GOT3 (cell line): ENCODE measurements around the gene FARP2.
A peak's percentile ranks its signal among the peaks of the same experiment; 100 is the strongest.
"Not testable (repeated sequence)": the region's sequence is repeated elsewhere in the genome, so short reads cannot be mapped to it uniquely, and the experiment has no call there.

ENCODE experiments used
- DNase-seq: peaks from one replicate; lab custom pipeline; 2025; ENCODE audit warnings: mixed read lengths; lab: John Stamatoyannopoulos, UW

FARP2 gene

DNA sequence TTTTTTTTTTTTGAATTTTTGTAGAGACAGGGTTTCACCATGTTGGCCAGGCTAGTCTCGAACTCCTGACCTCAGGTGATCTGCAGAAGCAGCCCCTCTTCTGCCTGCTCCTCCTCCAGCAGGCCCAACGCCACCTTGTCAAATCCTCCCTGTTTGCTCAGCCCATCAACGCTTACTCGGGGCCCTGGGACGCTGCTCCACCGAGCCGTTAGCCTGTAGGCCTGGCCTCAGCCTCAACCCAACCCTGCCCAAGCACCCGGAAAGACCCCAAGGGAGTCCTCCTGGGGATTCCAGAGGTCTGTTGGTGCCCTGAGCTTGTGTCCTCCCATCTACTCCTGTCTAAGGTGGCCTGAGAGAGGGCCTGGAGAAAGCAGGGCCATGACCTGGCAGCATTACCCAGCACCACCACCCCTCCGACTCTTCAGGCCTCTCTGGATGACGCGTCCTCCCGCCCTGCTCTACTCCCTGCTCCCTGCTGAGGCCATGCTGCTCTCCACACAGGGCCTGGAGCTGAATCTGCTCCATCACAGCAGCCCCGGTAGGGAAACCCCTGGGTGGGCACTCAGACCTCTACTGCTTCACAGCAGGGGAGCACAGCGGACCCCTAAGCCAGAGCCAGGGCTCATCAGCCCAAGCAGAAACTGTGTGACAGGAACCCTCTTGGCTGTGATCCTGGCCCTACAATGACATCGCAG lies 149.1 kb downstream of the FARP2 start:
- no peak for DNase-seq

DNA sequence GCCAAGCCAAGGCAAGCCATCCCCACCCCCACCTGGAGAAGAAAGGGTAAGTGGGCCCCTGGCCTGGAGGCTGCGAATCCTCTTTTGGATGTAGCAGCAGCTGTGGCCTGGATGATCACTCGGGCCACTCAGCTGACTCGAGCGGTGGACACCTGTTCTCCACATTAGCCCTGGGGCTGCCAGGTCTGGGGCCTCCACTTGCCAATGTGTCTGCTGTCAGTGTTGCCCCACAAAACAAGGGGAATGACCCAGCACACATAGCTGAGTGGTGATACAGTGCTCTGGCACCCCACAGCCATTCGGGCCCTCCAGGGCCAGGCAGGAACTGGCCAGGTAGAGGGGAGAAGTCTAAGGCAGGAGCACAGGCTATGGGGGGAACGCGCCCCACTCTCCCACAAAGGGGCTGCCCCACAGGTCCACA lies 149.7 kb downstream of the FARP2 start:
- no peak for DNase-seq

DNA sequence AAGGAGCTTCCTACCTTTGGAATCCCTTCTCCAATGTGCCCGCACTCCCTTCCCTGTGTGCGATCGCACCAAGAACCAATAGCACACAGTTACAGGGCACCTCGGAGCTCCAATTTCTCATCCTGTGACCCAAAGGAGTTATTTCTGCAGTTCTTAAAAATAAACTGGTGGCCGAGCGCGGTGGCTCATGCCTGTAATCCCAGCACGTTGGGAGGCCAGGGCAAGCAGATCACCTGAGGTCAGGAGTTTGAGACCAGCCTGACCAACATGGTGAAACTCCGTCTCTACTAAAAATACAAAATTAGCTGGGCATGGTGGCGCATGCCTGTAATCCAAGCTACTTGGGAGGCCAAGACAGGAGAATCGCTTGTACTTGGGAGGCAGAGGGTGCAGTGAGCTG lies 150.2 kb downstream of the FARP2 start:
- not testable (repeated sequence) for DNase-seq

DNA sequence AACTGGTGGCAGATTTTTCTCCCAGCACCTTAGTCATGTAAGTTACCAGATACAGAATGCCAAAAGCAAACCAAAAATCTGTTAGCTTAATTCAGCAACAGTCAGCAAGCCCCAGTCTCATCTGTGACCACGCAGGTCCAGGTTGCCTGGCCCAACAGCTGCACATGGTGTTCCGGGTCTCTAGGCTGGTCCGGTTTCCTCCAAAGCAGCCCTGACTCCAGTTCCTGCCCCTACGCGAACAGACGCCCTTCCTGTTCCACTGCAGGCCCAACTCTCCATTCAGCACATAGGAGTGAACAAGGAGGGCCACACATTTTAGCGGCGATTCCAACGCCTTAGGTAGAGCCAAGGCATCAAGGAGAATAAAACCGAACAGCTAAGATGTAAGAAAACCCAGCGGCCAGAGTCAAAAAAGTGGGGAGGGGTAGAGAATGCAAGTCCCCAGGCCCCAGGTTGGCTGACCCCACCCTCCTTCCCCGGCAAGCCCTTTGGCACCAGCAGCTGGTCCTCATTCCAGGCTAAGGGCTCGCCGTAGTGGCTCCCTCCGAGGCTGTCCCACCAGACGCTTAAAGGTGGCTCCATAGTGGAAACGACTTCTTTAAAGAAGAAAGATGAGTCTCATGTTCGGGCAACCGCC lies 150.8 kb downstream of the FARP2 start:
- DNase-seq: no peak

DNA sequence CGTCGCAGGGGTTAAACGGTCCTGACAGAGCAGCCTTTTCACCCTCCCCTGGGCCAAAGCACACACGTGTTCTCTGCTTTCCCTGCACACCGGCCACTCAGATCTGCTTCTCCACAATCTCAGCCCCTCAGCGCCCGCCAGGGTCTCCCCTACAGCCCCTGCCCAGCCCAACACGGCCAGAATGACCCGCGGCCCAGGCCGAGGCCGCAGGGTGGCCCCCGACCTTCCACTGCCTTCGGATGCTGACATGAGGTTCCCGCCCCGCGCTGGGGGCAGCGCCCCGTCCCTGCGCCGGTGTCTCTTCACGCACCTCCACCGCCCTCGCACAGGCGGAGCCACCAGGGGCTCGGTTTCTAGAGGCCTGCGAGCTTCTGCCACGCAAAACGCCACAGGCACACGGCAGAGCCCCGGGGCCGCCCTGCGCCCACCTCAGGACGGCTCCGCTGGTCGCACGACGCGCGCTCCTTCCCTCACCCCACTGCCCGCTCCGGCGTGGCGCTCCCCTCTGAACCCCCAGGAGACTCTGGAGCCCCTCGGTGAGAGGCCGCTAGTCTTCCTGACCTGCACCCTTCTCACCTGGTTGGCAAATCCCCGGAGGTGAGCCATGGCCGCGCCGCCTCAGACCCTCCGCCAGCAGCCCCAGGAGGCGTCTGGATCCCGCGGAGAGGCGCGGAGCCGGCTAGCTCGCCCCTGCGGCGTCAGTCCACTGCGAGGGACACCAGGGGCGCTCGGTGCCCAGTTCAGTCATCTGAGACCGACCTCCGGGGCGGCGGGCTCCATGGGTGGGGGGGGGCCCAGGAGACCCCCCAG lies 151.6 kb downstream of the FARP2 start:
- no peak for DNase-seq

DNA sequence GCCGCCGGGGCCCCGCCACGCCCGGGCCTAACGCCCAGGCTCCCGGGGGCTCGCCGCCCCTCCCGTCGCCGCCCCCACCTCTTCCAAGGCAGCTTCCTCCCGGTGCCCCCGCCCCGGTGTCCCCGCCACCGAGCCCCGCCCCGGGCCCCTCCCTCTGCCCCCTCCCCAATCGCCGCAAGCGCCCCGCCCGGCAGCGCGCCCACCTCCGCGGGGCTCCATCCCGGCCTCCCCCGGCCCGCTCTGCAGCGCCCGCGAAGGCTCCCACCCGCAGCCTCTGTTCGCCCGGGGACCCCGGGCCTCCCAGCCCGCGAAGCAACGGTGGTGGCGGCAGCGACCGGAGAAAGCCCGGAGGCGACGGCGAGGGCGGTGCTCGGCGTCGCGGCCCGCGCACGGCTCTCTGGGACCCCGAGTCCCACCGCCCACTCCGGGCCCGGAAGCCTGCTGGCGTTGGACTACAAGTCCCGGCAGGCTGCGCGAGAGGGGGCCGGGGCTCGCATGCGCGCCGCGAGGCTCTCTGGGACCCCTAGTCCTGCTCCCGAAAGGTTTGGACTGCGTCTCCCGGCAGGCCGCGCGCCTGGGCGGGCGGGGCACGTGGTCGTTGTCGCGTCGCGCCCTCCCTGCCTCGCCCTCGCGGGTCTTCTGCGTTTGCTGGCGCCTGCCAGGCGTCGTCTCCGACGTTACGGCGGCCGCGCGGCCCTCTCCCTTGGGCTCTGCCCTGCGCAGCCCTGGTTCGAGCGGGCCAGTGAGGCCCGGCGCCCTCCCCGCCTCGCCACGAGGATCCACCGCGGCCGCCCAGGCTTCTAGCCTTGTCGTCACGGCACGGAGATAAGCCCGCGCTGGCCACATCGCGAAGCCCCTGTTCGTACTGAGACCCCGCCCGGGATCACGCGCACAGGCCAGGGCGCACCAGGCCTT lies 152.4 kb downstream of the FARP2 start, which contains the start of gene STK25:
Gene STK25 (minus strand): TSS at position 345 of the 915 bp plus-strand sequence. CDS start 549 bp downstream, outside the sequence.
- DNase-seq: peak; percentile 84

DNA sequence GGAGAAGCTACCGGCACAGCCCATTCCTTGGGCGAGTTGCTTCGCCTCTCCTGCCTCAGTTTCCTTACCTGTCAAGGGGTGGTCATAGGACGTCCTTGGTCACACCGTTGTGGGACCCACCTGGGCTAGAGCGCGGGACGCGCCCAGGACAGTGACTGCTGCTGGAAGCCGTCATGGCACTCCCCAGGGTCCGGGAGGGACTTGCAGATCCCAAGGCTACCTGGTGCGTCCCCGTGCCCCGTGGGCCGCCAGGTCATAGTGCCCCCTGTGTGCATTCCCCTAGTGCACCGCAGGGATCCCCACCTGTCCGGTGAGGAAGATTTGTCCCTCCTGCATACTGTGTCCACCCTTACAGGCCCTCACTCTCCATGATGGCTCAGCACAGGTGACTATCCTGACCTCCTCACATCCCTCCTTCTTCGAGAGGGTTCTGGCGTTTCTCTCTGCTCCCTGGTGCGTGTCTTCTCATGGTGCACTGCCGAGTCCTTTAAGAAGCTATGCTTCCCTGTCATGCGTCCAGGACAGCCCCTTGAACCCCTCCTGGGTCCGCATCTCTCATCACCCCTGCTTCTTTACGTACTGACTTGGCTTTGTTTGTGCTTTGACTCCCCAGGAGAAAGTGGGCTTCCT lies 153.2 kb downstream of the FARP2 start:
- no peak for DNase-seq

DNA sequence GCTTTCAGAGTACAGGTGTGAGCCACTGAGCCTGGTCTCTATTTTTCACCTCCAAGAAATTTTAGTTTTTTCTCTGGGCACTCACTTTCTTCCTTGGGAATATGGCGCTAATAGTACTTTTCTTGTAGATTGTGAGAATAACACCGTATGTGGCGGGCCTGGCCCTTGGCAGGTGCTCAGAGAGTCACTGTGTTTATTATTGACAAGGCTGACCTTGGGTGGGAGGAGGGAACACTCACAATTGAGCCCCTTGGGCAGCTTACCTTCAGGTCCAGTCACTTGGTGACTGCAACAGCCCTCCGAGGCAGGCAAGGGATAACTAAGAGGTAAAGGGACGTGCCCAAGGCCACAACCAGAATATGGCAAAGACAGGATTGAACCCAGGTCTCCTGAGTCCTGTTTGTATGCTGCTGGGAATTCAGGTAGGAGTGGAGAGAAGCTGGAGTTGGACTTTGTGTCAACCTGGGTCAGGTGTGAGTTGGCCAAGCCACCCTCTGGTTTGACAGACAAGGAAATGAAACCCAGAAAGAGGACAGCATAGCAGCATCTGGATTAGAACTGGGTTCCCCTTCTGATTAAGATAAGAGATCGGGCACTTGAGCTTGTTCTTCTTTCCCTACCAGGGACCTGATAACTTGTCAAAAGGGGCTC lies 155.1 kb downstream of the FARP2 start:
- DNase-seq: no peak

DNA sequence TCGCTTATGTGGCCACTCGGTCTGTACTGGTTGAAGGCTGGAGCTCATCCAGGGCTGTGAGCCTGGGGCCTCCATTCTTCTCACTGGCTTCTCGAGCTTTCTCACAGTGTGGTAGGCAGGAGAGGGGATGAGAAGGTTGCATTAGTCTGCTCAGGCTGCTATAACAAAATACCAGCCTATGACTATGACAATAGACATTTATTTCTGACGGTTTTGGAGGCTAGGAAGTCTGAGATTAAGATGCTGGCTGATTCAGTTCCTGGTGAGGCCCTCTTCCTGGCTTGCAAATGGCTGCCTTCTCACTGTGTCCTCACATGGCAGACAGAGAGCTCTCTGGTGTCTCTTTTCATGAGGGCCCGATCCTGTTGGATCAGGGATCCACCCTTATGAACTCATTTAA lies 158.5 kb downstream of the FARP2 start:
- DNase-seq: no peak

DNA sequence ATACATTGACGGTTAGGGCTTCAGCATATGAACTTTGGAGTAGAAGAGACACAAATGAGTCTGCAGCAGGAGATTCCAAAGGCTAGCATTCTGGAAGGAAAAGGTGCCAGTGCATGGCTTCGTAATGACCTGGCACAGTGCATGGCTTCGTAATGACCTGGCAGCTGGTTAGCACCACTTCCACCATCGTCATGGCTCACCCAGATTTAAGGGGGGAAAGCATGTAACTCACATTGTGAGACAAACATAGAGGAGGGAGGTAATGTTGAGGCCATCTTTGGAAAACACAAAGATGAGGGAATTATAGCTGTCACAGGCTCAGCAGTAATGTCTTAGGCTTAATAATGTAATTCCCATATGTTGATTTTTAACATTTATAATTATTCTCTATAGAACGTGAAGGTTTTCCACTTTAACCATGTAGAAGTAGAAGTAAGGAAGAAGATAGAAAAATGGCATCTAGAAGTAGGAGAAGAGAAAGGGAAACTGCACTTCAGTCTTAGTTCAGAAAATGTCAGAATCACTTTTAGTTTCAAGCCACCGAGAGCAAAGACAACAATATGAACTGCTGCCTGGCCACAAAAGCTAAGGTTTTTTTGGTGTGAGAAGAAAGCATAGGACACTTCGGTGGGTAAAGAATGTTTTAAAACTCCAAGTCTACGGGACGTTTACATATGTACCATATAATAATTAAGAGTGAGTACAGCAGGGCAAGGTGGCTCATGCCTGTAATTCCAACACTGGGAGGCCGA lies 159.1 kb downstream of the FARP2 start:
- DNase-seq: no peak

DNA sequence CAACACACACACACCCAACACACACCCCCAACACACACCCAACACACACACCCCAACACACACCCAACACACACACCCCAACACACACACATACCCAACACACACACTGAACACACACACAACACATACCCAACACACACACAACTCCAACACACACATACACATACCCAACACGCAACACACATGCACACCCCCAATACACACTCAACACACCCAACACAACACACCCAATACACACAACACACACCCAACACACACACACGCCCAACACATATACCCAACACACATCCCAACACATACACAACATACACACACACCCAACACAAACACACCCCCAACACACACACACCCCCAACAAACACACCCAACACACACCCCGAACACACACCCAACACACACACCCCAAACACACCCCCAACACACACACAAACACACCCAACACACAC lies 160.5 kb downstream of the FARP2 start:
- DNase-seq: no peak

DNA sequence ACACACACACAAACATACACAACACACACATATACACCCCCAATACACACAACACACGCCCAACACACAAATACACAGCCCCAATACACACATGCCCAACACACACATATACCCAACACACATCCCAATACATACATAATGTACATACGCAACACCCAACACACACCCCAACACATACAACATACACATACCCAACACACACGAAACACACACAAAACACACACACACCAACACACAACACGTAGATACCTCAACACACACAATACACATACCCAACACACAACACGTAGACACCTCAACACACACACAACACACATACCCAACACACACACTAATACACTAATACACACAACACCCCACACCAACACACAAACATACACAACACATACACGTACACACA lies 161.2 kb downstream of the FARP2 start:
- DNase-seq: no peak

DNA sequence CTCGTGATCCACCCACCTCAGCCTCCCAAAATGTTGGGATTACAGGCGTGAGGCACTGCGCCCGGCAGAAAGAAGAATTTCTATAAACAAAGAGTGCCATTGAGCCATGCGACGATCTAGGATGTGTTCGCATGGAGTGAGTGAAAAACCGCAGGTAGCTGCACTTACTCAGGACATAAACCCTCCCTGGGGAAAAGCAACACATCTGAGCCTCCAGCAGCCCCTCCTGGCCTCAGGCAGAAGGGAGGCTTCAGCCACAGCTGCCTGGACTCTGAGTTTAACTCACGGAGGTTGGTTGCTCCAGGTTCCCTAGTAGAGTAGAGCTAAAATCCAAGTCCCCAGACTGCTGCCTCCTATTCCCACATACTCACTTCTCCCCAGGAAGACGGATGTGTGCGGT lies 163.6 kb downstream of the FARP2 start:
- no peak for DNase-seq

DNA sequence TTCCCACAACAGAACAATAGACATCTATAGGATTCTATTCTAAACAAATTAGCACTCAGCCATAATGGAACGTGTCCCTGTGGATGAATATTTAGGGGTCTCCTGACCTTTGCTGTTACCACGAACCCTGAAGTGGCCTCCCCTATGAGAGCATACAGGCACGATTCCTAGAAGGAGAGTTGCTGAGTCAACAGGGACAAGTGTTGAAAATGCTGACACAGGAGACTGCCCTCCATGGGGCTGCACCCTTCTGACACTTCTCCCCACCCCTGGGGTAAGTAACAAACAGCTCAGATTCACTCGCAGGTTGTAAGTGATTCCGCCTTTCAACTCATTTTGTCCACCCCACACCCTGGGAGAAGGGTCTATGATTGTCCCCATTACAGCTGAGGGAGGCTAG lies 166.4 kb downstream of the FARP2 start:
- DNase-seq: no peak

DNA sequence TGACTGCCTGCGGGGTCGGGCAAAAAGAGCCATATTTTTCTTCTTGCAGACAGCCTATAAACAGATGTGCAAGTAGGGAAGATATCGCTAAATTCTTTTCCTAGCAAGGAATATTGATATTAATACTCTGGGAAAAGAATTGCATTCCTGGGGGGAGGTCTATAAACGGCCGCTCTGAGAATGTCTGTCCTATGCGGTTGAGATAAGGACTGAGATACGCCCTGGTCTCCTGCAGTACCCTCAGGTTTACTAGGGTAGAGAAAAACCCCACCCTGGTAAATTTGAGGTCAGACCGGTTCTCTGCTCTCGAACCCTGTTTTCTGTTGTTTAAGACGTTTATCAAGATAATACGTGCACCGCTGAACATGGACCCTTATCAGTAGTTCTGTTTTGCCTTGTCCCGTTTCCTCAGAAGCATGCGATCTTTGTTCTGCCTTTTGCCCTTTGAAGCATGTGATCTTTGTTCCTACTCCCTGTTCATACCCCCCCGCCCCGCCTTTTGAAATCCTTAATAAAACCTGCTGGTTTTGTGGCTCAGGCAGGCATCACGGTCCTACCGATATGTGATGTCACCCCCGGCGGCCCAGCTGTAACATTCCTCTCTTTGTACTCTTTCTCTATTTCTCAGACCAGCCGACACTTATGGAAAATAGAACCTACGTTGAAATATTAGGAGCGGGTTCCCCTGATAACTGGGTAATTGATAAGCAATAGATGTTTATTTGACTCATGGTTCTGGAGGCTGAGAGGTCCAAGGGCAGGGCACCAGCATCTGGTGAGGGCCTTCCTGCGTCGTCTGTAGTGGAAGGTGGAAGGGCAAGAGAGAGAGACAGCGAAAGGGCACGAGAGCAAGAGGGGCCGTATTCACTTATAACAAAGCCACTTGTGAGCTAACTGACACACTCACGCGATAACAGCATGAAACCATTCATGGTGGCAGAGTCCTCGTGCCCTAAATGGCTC lies 170.0 kb downstream of the FARP2 start:
- not testable (repeated sequence) for DNase-seq

DNA sequence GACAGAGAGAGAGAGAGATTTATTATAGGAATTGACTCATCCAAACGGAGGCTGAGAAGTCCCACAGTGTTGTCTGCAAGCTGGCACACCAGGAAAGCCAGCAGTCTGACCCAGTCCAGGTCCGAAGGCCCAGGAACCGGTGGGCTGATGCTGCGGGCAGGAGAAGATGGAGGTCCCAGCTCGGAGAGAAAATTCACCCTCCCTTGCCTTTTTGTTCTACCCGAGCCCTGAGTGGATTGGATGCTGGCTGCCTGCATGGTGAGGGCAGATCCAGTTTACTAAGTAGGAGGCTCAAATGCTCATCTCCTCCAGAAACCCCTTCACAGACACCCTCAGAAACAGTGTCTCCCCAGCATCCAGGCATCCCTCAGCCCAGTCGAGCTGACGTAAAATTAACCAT lies 174.5 kb downstream of the FARP2 start:
- DNase-seq: no peak

DNA sequence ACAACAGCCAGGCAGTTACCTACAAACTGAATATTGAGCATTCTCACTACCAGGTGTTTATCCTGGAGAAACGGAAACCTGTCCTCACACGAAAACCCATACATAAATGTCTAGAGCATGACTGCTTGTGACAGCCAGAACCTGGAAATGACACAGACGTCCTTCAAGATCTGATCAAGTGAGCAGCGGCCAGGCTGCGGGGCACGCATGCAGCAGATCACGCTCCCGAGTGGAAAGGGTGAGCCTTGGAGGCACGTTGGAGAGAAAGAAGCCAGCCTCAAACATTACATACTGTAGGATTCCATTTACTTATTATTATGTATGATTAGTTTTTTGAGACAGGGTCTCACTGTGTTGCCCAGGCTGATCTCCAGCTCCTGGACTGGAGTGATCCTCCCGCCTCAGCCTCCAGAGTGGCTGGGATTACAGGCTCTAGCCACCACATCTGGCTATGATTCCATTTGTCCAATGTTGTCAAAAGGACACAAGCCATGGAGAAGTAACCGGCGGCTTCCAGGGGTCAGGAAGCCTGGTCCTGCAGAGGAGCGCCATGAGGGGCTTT lies 175.2 kb downstream of the FARP2 start:
- DNase-seq: no peak

DNA sequence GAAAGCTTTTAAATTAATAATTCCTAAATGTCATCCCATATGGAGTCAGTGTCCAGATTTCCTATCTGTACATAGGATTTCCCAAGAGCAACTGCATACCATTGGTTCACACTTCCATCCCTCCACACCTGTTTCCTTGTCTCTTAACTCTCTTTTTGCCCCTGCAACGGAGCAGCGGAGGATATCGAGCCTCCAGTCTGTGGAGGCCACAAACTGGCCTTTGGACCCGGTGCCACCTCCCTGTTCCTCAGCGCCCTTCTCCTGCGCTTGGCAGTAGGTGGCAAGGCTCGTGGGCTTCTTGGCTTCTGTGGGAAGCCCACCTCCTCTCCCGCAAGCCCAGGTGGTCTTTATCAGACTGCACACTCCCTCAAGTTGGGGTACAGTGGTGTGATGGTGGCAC lies 176.1 kb downstream of the FARP2 start:
- no peak for DNase-seq
